Smooth muscle cell (in vitro differentiated cells): ENCODE data around the gene APP. TPM values are rescaled to one million over a fixed set of nuclear protein-coding genes. Genes with fewer than 3 reads are reported as not detected.

Source experiments
- DNase-seq: peaks from one replicate; lab custom pipeline; 2025; ENCODE audit not compliant: unreplicated experiment; lab: John Stamatoyannopoulos, UW
- H2AFZ ChIP-seq: fragments of 200-600 bp; sonication (generic); 2 replicates; pipeline ENCODE4 v1.6.0; 2016; ENCODE audit warnings: antibody characterized with exemption, low read depth, mild to moderate bottlenecking
- H3F3A ChIP-seq: fragments of 200-600 bp; sonication (generic); 2 replicates; pipeline ENCODE4 v1.6.0; 2017; ENCODE audit warnings: antibody characterized with exemption, low read depth
- H3K27ac ChIP-seq: fragments of 200-600 bp; sonication (generic); 2 replicates; pipeline ENCODE4 v1.5.1; 2016; ENCODE audit warnings: low read depth, mild to moderate bottlenecking
- H3K27me3 ChIP-seq: fragments of 200-600 bp; sonication (generic); 2 replicates; pipeline ENCODE4 v1.6.1; 2016; ENCODE audit warnings: low read depth, mild to moderate bottlenecking
- H3K36me3 ChIP-seq: fragments of 200-600 bp; sonication (generic); 2 replicates; pipeline ENCODE4 v1.5.1; 2016; ENCODE audit warnings: low read depth
- H3K4me1 ChIP-seq: fragments of 200-600 bp; sonication (generic); 2 replicates; pipeline ENCODE4 v1.5.1; 2016; ENCODE audit warnings: low read depth
- H3K4me2 ChIP-seq: fragments of 200-600 bp; sonication (generic); 2 replicates; pipeline ENCODE4 v1.6.0; 2016; ENCODE audit warnings: mild to moderate bottlenecking
- H3K4me3 ChIP-seq: fragments of 200-600 bp; sonication (generic); 2 replicates; pipeline ENCODE4 v1.5.1; 2016; ENCODE audit warnings: mild to moderate bottlenecking
- H3K79me2 ChIP-seq: fragments of 200-600 bp; sonication (generic); 2 replicates; pipeline ENCODE4 v1.6.0; 2016; ENCODE audit warnings: low read depth, mild to moderate bottlenecking
- H3K9ac ChIP-seq: fragments of 200-600 bp; sonication (generic); 2 replicates; pipeline ENCODE4 v1.6.0; 2016; ENCODE audit warnings: low read depth
- H3K9me3 ChIP-seq: fragments of 200-600 bp; sonication (generic); replicated peaks from 2 replicates; pipeline ENCODE4 v1.5.1; 2016; ENCODE audit warnings: low read depth
- H4K20me1 ChIP-seq: fragments of 200-600 bp; sonication (generic); 2 replicates; pipeline ENCODE4 v1.6.0; 2016; ENCODE audit warnings: low read depth
- WGBS: methylation state at CpG from one replicate; pipeline ENCODE4 v1.1.7; 2016; ENCODE audit warnings: low lambda C conversion rate; 5-methylcytosine and 5-hydroxymethylcytosine counted together
- polyA plus RNA-seq: library from polyadenylated mRNA; unstranded; fragments of >200 nt; fragmentation: Nextera tagmentation; extraction: Ambion mirVana; gene quantifications from 2 replicates; pipeline ENCODE4 v1.2.1, GENCODE V29; 2016
- total RNA-seq: library from RNA; depleted of rRNA; stranded (reverse); fragments of >200 nt; gene quantifications from 2 replicates; pipeline ENCODE4 v1.2.3, GENCODE V29; 2014
- TF ChIP-seq, protein P1 (sequence below): fragments of 200-600 bp; sonication (generic); IDR thresholded peaks from 2 replicates; pipeline ENCODE4 v1.5.1; 2017; ENCODE audit warnings: borderline replicate concordance, mild to moderate bottlenecking, antibody characterized with exemption; ENCODE audit not compliant: insufficient read depth, poor library complexity, severe bottlenecking

The APP gene
- total and polyA plus RNA-seq, 2 experiments from 2014 or later, result 65.3 to 459 TPM

DNA sequence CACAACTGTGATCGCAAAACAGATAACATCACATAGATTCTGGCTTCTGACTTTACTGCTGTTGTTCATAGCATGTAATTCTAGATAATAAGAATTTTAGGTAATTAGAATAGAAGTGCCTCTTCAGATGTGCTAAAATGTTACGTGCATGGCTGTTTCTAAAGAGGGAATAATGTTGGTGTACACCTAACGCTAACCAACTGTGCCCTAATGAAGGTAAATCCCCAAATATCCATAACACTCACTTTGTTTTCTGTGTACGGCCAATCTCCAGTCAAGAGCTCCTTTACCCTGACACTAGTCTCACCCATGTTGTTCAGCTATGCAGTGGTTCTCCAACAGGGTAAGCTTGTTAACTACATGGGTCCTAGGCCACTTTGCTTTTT lies 44.4 kb downstream of the APP start:
- no peak overlapping the region for H3K4me3 ChIP-seq
- no peak overlapping the region for H2AFZ ChIP-seq
- DNase-seq, result no peak
- peaks cover 60% of the 10 kb centered on the region for H3K4me1 ChIP-seq
- peaks cover 90% of the 10 kb centered on the region for H4K20me1 ChIP-seq
- TF ChIP-seq, protein P1, sequence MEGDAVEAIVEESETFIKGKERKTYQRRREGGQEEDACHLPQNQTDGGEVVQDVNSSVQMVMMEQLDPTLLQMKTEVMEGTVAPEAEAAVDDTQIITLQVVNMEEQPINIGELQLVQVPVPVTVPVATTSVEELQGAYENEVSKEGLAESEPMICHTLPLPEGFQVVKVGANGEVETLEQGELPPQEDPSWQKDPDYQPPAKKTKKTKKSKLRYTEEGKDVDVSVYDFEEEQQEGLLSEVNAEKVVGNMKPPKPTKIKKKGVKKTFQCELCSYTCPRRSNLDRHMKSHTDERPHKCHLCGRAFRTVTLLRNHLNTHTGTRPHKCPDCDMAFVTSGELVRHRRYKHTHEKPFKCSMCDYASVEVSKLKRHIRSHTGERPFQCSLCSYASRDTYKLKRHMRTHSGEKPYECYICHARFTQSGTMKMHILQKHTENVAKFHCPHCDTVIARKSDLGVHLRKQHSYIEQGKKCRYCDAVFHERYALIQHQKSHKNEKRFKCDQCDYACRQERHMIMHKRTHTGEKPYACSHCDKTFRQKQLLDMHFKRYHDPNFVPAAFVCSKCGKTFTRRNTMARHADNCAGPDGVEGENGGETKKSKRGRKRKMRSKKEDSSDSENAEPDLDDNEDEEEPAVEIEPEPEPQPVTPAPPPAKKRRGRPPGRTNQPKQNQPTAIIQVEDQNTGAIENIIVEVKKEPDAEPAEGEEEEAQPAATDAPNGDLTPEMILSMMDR, result no peak
- peaks cover 14% of the 10 kb centered on the region for H3F3A ChIP-seq
- no peaks in the 10 kb centered on the region for H3K36me3 ChIP-seq
- H3K79me2 ChIP-seq, result peaks cover 83% of the 10 kb centered on the region
- no peak overlapping the region for H3K9ac ChIP-seq
- peak overlapping the region; percentile 44 for H3K4me2 ChIP-seq
- H3K9me3 ChIP-seq, result no peaks in the 10 kb centered on the region
- peak overlapping the region; percentile 86 for H3K27ac ChIP-seq
- 72% methylated on average over 4 of the region's 4 CpGs for WGBS
- no peaks in the 10 kb centered on the region for H3K27me3 ChIP-seq

DNA sequence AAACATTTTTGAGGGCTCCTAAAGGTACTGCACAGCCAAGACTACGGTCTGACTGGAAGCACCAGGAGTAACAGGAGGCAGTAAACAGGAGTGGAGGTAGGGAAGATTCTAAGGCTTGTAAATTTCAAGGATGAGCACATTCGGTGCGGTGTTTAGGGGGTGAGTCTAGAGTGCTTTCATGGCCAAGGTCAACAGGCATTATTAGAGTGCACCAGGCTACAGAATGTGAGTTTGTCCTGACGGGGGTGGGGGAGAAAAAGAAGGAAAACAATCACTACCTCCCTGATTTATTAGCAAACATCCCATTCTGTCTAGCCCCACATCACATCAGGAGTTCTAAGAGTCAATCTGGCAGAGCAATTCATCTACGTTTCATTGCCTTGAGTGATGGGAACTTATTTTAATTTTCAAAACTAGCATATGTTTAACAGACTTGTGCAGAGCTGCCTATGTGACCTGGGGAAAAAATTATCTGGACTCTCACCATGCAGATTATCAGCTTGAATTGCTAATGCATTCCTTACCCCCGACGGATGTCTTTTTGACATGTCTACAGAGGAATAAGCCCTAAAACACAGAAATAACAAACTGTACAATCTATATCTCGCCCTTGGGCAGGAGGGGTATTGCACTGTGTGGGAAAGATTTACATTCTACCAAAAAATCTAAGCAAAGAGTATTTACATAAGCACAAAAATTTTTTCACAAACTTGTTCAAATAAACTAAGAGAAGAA lies 45.0 kb downstream of the APP start:
- H3K27me3 ChIP-seq, result no peaks in the 10 kb centered on the region
- TF ChIP-seq, protein P1, result no peak

DNA sequence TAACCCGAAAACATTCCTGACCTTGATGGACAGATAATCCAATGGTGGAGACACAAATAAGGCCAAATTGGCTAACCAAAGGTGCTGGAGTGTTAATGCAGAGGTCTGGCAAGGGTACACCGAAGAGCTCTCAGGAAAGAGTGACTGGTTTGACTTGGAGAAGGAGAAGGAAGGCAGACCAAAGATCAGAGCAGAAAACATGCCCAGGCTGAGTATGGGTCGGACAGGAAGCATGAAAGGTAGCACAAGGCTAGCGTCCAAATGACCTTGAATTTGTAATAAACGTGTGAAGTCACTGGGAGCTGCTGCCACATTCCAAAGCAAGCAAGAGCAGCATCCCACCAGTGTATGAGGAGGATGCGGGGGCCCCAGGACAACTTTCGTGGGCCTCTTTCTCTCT lies 45.7 kb downstream of the APP start:
- H3K79me2 ChIP-seq, result peaks cover 87% of the 10 kb centered on the region
- H3K27me3 ChIP-seq, result no peaks in the 10 kb centered on the region
- TF ChIP-seq, protein P1, result no peak
- H3K9ac ChIP-seq, result no peak overlapping the region
- peaks cover 6% of the 10 kb centered on the region for H3F3A ChIP-seq
- DNase-seq, result no peak
- no peaks in the 10 kb centered on the region for H3K36me3 ChIP-seq
- WGBS, result 59% methylated on average over 7 of the region's 7 CpGs
- H3K9me3 ChIP-seq, result no peaks in the 10 kb centered on the region
- H3K4me1 ChIP-seq, result peaks cover 55% of the 10 kb centered on the region
- H4K20me1 ChIP-seq, result peaks cover 90% of the 10 kb centered on the region
- H2AFZ ChIP-seq, result no peak overlapping the region
- no peak overlapping the region for H3K4me3 ChIP-seq
- peak overlapping the region; percentile 44 for H3K4me2 ChIP-seq
- peak overlapping the region; percentile 86 for H3K27ac ChIP-seq

More for the DNA sequence above, 45.0 kb downstream of the APP start:
- Histone ChIP-seq H3K36me3 (no peaks in the 10 kb centered on the region), H2AFZ (no peak overlapping the region), H3K9me3 (no peaks in the 10 kb centered on the region), H4K20me1 (peaks cover 92% of the 10 kb centered on the region), H3F3A (peaks cover 11% of the 10 kb centered on the region), H3K4me2 (peak overlapping the region; percentile 44), H3K9ac (no peak overlapping the region), H3K27ac (peak overlapping the region; percentile 86), H3K79me2 (peaks cover 86% of the 10 kb centered on the region), H3K4me3 (no peak overlapping the region), H3K4me1 (peaks cover 59% of the 10 kb centered on the region)
- 35% methylated on average over 8 of the region's 8 CpGs for WGBS
- no peak for DNase-seq

DNA sequence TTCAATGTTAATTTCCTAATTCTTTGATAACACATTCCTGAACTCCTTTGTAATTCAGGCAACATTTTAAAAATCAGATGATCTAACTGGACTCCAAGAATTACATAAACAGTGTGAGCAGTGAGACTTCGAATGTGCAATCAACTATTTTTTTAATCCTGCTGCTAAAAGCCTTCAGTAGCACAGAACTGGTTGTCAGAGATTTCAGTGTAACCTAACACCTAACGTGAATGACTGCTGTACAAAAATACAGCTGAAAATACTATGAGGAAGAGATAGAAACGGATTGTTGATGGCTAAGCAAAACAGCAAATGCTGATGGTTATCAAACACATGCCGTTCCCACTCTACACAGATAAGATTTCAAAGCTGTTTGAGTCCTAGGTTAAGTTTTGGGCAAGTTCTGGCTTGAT lies 46.1 kb downstream of the APP start:
- H3K9ac ChIP-seq, result no peak overlapping the region

More for the DNA sequence above, 46.1 kb downstream of the APP start:
- peaks cover 87% of the 10 kb centered on the region for H3K79me2 ChIP-seq
- H3F3A ChIP-seq, result peaks cover 11% of the 10 kb centered on the region
- 9% methylated on average over 4 of the region's 4 CpGs for WGBS
- no peaks in the 10 kb centered on the region for H3K36me3 ChIP-seq
- H4K20me1 ChIP-seq, result peaks cover 90% of the 10 kb centered on the region
- H3K27ac ChIP-seq, result peak overlapping the region; percentile 86
- no peak for DNase-seq
- TF ChIP-seq, protein P1, result no peak
- peak overlapping the region; percentile 44 for H3K4me2 ChIP-seq
- peaks cover 55% of the 10 kb centered on the region for H3K4me1 ChIP-seq
- no peak overlapping the region for H3K4me3 ChIP-seq
- no peaks in the 10 kb centered on the region for H3K9me3 ChIP-seq
- no peaks in the 10 kb centered on the region for H3K27me3 ChIP-seq
- H2AFZ ChIP-seq, result no peak overlapping the region
